WTC11 (cell line): ENCODE results near the gene NAALADL2. TPM values are rescaled to one million over a fixed set of nuclear protein-coding genes. Genes with fewer than 3 reads are reported as not detected.

ENCODE experiments used
- ATAC-seq: fragments of 200-7000 bp; cut with Tn5 transposase; 2 replicates; pipeline ENCODE4 v1.10.0; 2021; ENCODE audit warnings: mild to moderate bottlenecking, moderate library complexity
- CTCF ChIA-PET: fragments of 300-600 bp; sonication (Branson Sonifier 250); formaldehyde crosslinking; loops from one replicate; lab custom pipeline; 2021; ENCODE audit warnings: antibody characterized with exemption; lab: Charles Lee
- POLR2A ChIA-PET: fragments of 350-600 bp; sonication (Branson Sonifier 250); formaldehyde crosslinking; loops from one replicate; lab custom pipeline; 2021; ENCODE audit warnings: antibody characterized with exemption; lab: Charles Lee
- DNase-seq: peaks from one replicate; pipeline ENCODE4 v3.0.0; 2021; ENCODE audit warnings: low spot score
- H3K27ac Mint-ChIP-seq: 2 replicates; pipeline ENCODE4 v1.8.0; 2021; ENCODE audit warnings: mixed read lengths
- H3K27me3 Mint-ChIP-seq: 2 replicates; pipeline ENCODE4 v1.8.0; 2021; ENCODE audit warnings: low read depth, mild to moderate bottlenecking, moderate library complexity, mixed read lengths
- H3K36me3 Mint-ChIP-seq: 2 replicates; pipeline ENCODE4 v1.8.0; 2021; ENCODE audit warnings: mixed read lengths
- H3K4me1 Mint-ChIP-seq: 2 replicates; pipeline ENCODE4 v1.8.0; 2022; ENCODE audit warnings: mixed read lengths
- H3K4me3 Mint-ChIP-seq: 2 replicates; pipeline ENCODE4 v1.8.0; 2021; ENCODE audit warnings: mild to moderate bottlenecking, moderate library complexity, mixed read lengths
- H3K9me3 Mint-ChIP-seq: 2 replicates; pipeline ENCODE4 v1.8.0; 2021; ENCODE audit warnings: mixed read lengths
- CDX4 ChIP-seq: fragments of 250-450 bp; sonication (Bioruptor Pico); IDR thresholded peaks from 2 replicates; pipeline ENCODE4 v1.9.0; 2021; ENCODE audit warnings: moderate library complexity, mild to moderate bottlenecking, inconsistent platforms, borderline replicate concordance
- CTCF ChIP-seq: fragments of 200-600 bp; IDR thresholded peaks from 2 replicates; pipeline ENCODE4 v1.8.0; 2022; ENCODE audit warnings: antibody characterized with exemption
- E2F5 ChIP-seq: sonication (generic); formaldehyde crosslinking; IDR thresholded peaks from 2 replicates; pipeline ENCODE4 v1.8.1; 2022; ENCODE audit warnings: mild to moderate bottlenecking, moderate library complexity, missing genetic modification reagents
- IRF1 ChIP-seq: sonication (generic); formaldehyde crosslinking; IDR thresholded peaks from 2 replicates; pipeline ENCODE4 v1.8.0; 2023; ENCODE audit warnings: missing genetic modification reagents
- MLX ChIP-seq: sonication (generic); formaldehyde crosslinking; IDR thresholded peaks from 2 replicates; pipeline ENCODE4 v1.8.1; 2023; ENCODE audit warnings: mild to moderate bottlenecking, missing genetic modification reagents, moderate library complexity
- PRDM15 ChIP-seq: sonication (generic); formaldehyde crosslinking; IDR thresholded peaks from 2 replicates; pipeline ENCODE4 v1.8.0; 2022; ENCODE audit warnings: missing genetic modification reagents
- PREB ChIP-seq: sonication (generic); formaldehyde crosslinking; IDR thresholded peaks from 2 replicates; pipeline ENCODE4 v1.8.1; 2022; ENCODE audit warnings: mild to moderate bottlenecking, missing genetic modification reagents, moderate library complexity, borderline replicate concordance
- USF1 ChIP-seq: sonication (generic); formaldehyde crosslinking; IDR thresholded peaks from 2 replicates; pipeline ENCODE4 v1.8.0; 2022; ENCODE audit warnings: mild to moderate bottlenecking, missing genetic modification reagents
- ZBTB43 ChIP-seq: sonication (generic); formaldehyde crosslinking; IDR thresholded peaks from 2 replicates; pipeline ENCODE4 v1.8.1; 2023; ENCODE audit warnings: mild to moderate bottlenecking, missing genetic modification reagents
- ZMAT4 ChIP-seq: fragments of 250-450 bp; sonication (Bioruptor Pico); IDR thresholded peaks from 2 replicates; pipeline ENCODE4 v1.9.0; 2021; ENCODE audit warnings: mild to moderate bottlenecking
- ZNF232 ChIP-seq: sonication (generic); formaldehyde crosslinking; IDR thresholded peaks from 2 replicates; pipeline ENCODE4 v1.8.0; 2022; ENCODE audit warnings: mild to moderate bottlenecking, missing genetic modification reagents
- ZNF416 ChIP-seq: fragments of 250-450 bp; sonication (Bioruptor Pico); IDR thresholded peaks from 2 replicates; pipeline ENCODE4 v1.9.0; 2021; ENCODE audit warnings: mild to moderate bottlenecking, inconsistent platforms
- ZNF532 ChIP-seq: fragments of 250-450 bp; sonication (Bioruptor Pico); IDR thresholded peaks from 2 replicates; pipeline ENCODE4 v1.9.0; 2021; ENCODE audit warnings: mild to moderate bottlenecking, borderline replicate concordance
- ZNF671 ChIP-seq: fragments of 250-450 bp; sonication (Bioruptor Pico); IDR thresholded peaks from 2 replicates; pipeline ENCODE4 v1.8.0; 2021; ENCODE audit warnings: mild to moderate bottlenecking
- ZSCAN18 ChIP-seq: fragments of 250-450 bp; sonication (Bioruptor Pico); IDR thresholded peaks from 2 replicates; pipeline ENCODE4 v2.1.2; 2022; ENCODE audit warnings: mild to moderate bottlenecking, moderate library complexity
- total RNA-seq: library from RNA; stranded (reverse); gene quantifications from 3 replicates; pipeline ENCODE4 v1.2.3, GENCODE V29; 2021

NAALADL2 gene
- total RNA-seq, 1 experiment from 2014 or later: 1.2 TPM

- TF ChIP-seq PREB (CRISPR knock-in tag) (no peak), ZNF671 (no peak), PRDM15 (CRISPR knock-in tag) (no peak), ZNF532 (no peak)
Observed at GRCh38 chr3:175486255-175486654, 627.1 kb downstream of the NAALADL2 start (continued).

GRCh38 chr3:175489406-175489805 is 630.3 kb downstream of the NAALADL2 start:
- H3K36me3 Mint-ChIP-seq: no peaks in the 10 kb centered on the region
- H3K27me3 Mint-ChIP-seq: no peaks in the 10 kb centered on the region; the same call in 1 of the 2 replicates
- H3K9me3 Mint-ChIP-seq: 0 out of 2 replicates have a peak, but pooled peaks cover 3% of the 10 kb centered on the region
- no peak overlapping the region for H3K4me3 Mint-ChIP-seq
- ATAC-seq: no peak
- H3K4me1 Mint-ChIP-seq: peaks cover 10% of the 10 kb centered on the region
- H3K27ac Mint-ChIP-seq: no peak overlapping the region
- POLR2A ChIA-PET: no interaction called here
- no peak for DNase-seq
- CTCF ChIA-PET: no interaction called here
- TF ChIP-seq ZBTB43 (no peak), ZNF232 (CRISPR knock-in tag) (no peak), MLX (CRISPR knock-in tag) (no peak), CTCF (no peak), IRF1 (CRISPR knock-in tag) (no peak), ZSCAN18 (no peak), ZMAT4 (CRISPR knock-in tag) (no peak), PREB (CRISPR knock-in tag) (no peak), E2F5 (CRISPR knock-in tag) (no peak), ZNF416 (CRISPR knock-in tag) (no peak), CDX4 (CRISPR knock-in tag) (no peak), USF1 (no peak)
